H1 (cell line): ENCODE data around the gene CELF4. TPM values are rescaled to one million over a fixed set of nuclear protein-coding genes. Genes with fewer than 3 reads are reported as not detected.
A peak's percentile ranks its signal among the peaks of the same experiment; 100 is the strongest.

ENCODE experiments used
- CTCF ChIA-PET: fragments of 300-600 bp; sonication (Branson Sonifier 250); formaldehyde crosslinking; loops from one replicate; lab custom pipeline; 2021; ENCODE audit not compliant: partially characterized antibody; lab: Charles Lee
- POLR2A ChIA-PET: fragments of 300-600 bp; sonication (Branson Sonifier 250); formaldehyde crosslinking; loops from one replicate; lab custom pipeline; 2021; ENCODE audit warnings: inconsistent platforms; ENCODE audit not compliant: partially characterized antibody; lab: Charles Lee
- DNase-seq, 2 experiments: peaks; one replicate each; pipeline versions ENCODE4 v3.0.0 to v3.0.0-alpha.2; 2010 to 2022; ENCODE audit warnings: low spot score in 2 of 2, low read depth in 1 of 2, mixed read lengths in 1 of 2
- FAIRE-seq: peaks from 2 replicates; lab custom pipeline; 2011; peaks lifted over from hg19 to GRCh38; lab: Jason Lieb, UNC
- H2AFZ ChIP-seq: 2 replicates; pipeline ENCODE4 v1.8.1; 2012; ENCODE audit warnings: low read length, inconsistent platforms
- H2AK5ac ChIP-seq: 2 replicates; pipeline ENCODE4 v1.6.1; 2013; ENCODE audit warnings: low read depth, low read length
- H2BK120ac ChIP-seq: replicated peaks from 2 replicates; pipeline ENCODE3; 2013; ENCODE audit warnings: low read depth, low read length, inconsistent platforms
- H2BK12ac ChIP-seq: 2 replicates; pipeline ENCODE4 v1.6.1; 2013; ENCODE audit warnings: low read depth, low read length
- H2BK15ac ChIP-seq: 2 replicates; pipeline ENCODE4 v1.6.1; 2013; ENCODE audit warnings: low read length
- H2BK20ac ChIP-seq: 2 replicates; pipeline ENCODE4 v1.6.1; 2013; ENCODE audit warnings: low read length
- H2BK5ac ChIP-seq: 2 replicates; pipeline ENCODE4 v1.6.1; 2013; ENCODE audit warnings: low read depth, low read length
- H3K14ac ChIP-seq: 2 replicates; pipeline ENCODE4 v1.6.1; 2013; ENCODE audit warnings: inconsistent platforms; ENCODE audit not compliant: insufficient read length
- H3K18ac ChIP-seq: 2 replicates; pipeline ENCODE4 v1.6.1; 2013; ENCODE audit warnings: low read length; ENCODE audit errors: extremely low read depth
- H3K23ac ChIP-seq: 2 replicates; pipeline ENCODE4 v1.6.1; 2013; ENCODE audit warnings: inconsistent platforms; ENCODE audit not compliant: insufficient read length
- H3K23me2 ChIP-seq: 2 replicates; pipeline ENCODE4 v1.6.1; 2013; ENCODE audit warnings: low read depth, low read length
- H3K27ac ChIP-seq: 2 replicates; pipeline ENCODE4 v1.6.1; 2011; ENCODE audit warnings: low read depth, low read length, inconsistent platforms
- H3K27me3 ChIP-seq, 4 experiments: replicated peaks in 1 of 4; 1 replicate in 1 of 4; 2 replicates in 3 of 4; pipeline versions ENCODE4 v1.6.1 to v1.8.1; 2011 to 2013; ENCODE audit warnings: low read length in 3 of 4, mild to moderate bottlenecking in 3 of 4, inconsistent platforms in 2 of 4, mixed read lengths in 2 of 4, moderate library complexity in 1 of 4; ENCODE audit not compliant: control insufficient read depth in 3 of 4, insufficient read depth in 3 of 4; ENCODE audit errors: extremely low read depth in 1 of 4
- H3K36me3 ChIP-seq, 4 experiments: 2 replicates each; pipeline versions ENCODE4 v1.6.1 to v1.8.1; 2011 to 2013; ENCODE audit warnings: mild to moderate bottlenecking in 4 of 4, low read length in 3 of 4, moderate library complexity in 2 of 4, control low read depth in 1 of 4, inconsistent platforms in 1 of 4; ENCODE audit not compliant: insufficient read depth in 4 of 4, control insufficient read depth in 2 of 4
- H3K4ac ChIP-seq: replicated peaks from 2 replicates; pipeline ENCODE3; 2013; ENCODE audit warnings: low read length, low read depth, mixed read lengths, inconsistent platforms; ENCODE audit not compliant: insufficient read length
- H3K4me1 ChIP-seq, 4 experiments: replicated peaks in 1 of 4; 1 replicate in 1 of 4; 2 replicates in 3 of 4; pipeline versions ENCODE4 v1.6.1 to v1.8.1; 2011 to 2013; ENCODE audit warnings: low read length in 3 of 4, inconsistent platforms in 2 of 4, mixed read lengths in 1 of 4; ENCODE audit not compliant: insufficient read depth in 4 of 4, control insufficient read depth in 3 of 4
- H3K4me2 ChIP-seq, 2 experiments: 2 replicates each; pipeline versions ENCODE4 v1.6.1 to v1.8.1; 2011 to 2013; ENCODE audit warnings: low read depth in 2 of 2, low read length in 2 of 2, control low read depth in 1 of 2, inconsistent platforms in 1 of 2, mild to moderate bottlenecking in 1 of 2; ENCODE audit not compliant: insufficient read depth in 1 of 2
- H3K4me3 ChIP-seq, 4 experiments: fragments of 200-600, 300-600 bp in 1 of 4; sonication (generic), shearing (Covaris generic), sonication (Bioruptor Twin) in 1 of 4; 2 replicates each; pipeline versions ENCODE4 v1.5.1 to v1.8.1; 2011 to 2016; ENCODE audit warnings: low read length in 4 of 4, low read depth in 3 of 4, control low read depth in 2 of 4, inconsistent platforms in 2 of 4, mild to moderate bottlenecking in 2 of 4, mixed read lengths in 1 of 4, moderate library complexity in 1 of 4; ENCODE audit not compliant: insufficient read depth in 2 of 4; ENCODE audit errors: extremely low read depth in 1 of 4
- H3K56ac ChIP-seq: replicated peaks from 2 replicates; pipeline ENCODE3; 2013; ENCODE audit warnings: low read depth, mild to moderate bottlenecking, mixed read lengths, low read length, inconsistent platforms; ENCODE audit not compliant: insufficient read length
- H3K79me1 ChIP-seq: 2 replicates; pipeline ENCODE4 v1.6.1; 2013; ENCODE audit warnings: low read depth, low read length, control low read depth
- H3K79me2 ChIP-seq, 2 experiments: 2 replicates each; pipeline versions ENCODE4 v1.6.1 to v1.8.1; 2012 to 2013; ENCODE audit warnings: low read length in 2 of 2, mild to moderate bottlenecking in 2 of 2, inconsistent platforms in 1 of 2; ENCODE audit not compliant: insufficient read depth in 2 of 2, control insufficient read depth in 1 of 2
- H3K9ac ChIP-seq, 4 experiments: replicated peaks in 1 of 4; 1 replicate in 1 of 4; 2 replicates in 3 of 4; pipeline versions ENCODE4 v1.6.1 to v1.8.1; 2011 to 2013; ENCODE audit warnings: low read depth in 3 of 4, low read length in 3 of 4, control low read depth in 2 of 4, mild to moderate bottlenecking in 2 of 4, moderate library complexity in 2 of 4, inconsistent platforms in 1 of 4; ENCODE audit errors: extremely low read depth in 1 of 4
- H3K9me3 ChIP-seq, 2 experiments: 2 replicates each; pipeline versions ENCODE4 v1.6.1 to v1.8.1; 2012 to 2013; ENCODE audit warnings: mild to moderate bottlenecking in 2 of 2, moderate library complexity in 2 of 2, control low read depth in 1 of 2, inconsistent platforms in 1 of 2, low read depth in 1 of 2, low read length in 1 of 2, mixed read lengths in 1 of 2; ENCODE audit not compliant: insufficient read depth in 2 of 2
- H4K20me1 ChIP-seq, 2 experiments: replicated peaks in 1 of 2; 2 replicates each; pipeline versions ENCODE3 to v1.8.1; 2011 to 2013; ENCODE audit warnings: inconsistent platforms in 2 of 2, low read length in 2 of 2, mild to moderate bottlenecking in 1 of 2; ENCODE audit not compliant: insufficient read depth in 2 of 2, control insufficient read depth in 1 of 2
- H4K5ac ChIP-seq: 2 replicates; pipeline ENCODE4 v1.6.1; 2013; ENCODE audit warnings: low read length, low read depth, mixed read lengths, inconsistent platforms; ENCODE audit not compliant: insufficient read length
- H4K8ac ChIP-seq: 2 replicates; pipeline ENCODE4 v1.8.0; 2013; ENCODE audit warnings: mild to moderate bottlenecking, moderate library complexity, low read length, inconsistent platforms; ENCODE audit not compliant: insufficient read depth; ENCODE audit errors: extremely low read depth
- H4K91ac ChIP-seq: replicated peaks from 2 replicates; pipeline ENCODE3; 2013; ENCODE audit warnings: low read length, mixed read lengths, inconsistent platforms; ENCODE audit not compliant: insufficient read length
- CBX5 ChIP-seq: fragments of 300-800, 300-1000 bp; sonication (generic); IDR thresholded peaks from 2 replicates; pipeline ENCODE4 v1.7.1; 2016; ENCODE audit warnings: antibody characterized with exemption, low read length, low read depth
- JUND ChIP-seq: IDR thresholded peaks from 2 replicates; pipeline ENCODE4 v1.6.1; 2011; ENCODE audit warnings: mild to moderate bottlenecking, improper control_type of control experiment, low read length
- POLR2A ChIP-seq, 2 experiments: IDR thresholded peaks; 1 replicate in 1 of 2; 2 replicates in 1 of 2; pipeline ENCODE4 v1.6.1; 2011; ENCODE audit warnings: low read depth in 2 of 2, low read length in 2 of 2, mild to moderate bottlenecking in 2 of 2; ENCODE audit errors: control extremely low read depth in 1 of 2
- YY1 ChIP-seq: IDR thresholded peaks from 2 replicates; pipeline ENCODE4 v1.6.1; 2011; ENCODE audit warnings: low read depth, mild to moderate bottlenecking, low read length
- WGBS, 2 experiments: shearing (Covaris generic) in 1 of 2; methylation state at CpG; one replicate each; pipeline versions ENCODE4 v1.1.6 to v1.1.7; 2013 to 2015; ENCODE audit warnings: low lambda C conversion rate in 2 of 2, mixed read lengths in 2 of 2, inconsistent platforms in 1 of 2, low coverage in 1 of 2, missing lambda C conversion rate in 1 of 2; ENCODE audit not compliant: insufficient replicate concordance in 2 of 2, insufficient coverage in 1 of 2, insufficient read length in 1 of 2; ENCODE audit errors: extremely low coverage in 1 of 2, missing lambda C conversion rate in 1 of 2; 5-methylcytosine and 5-hydroxymethylcytosine counted together
- polyA plus RNA-seq, 7 experiments: library from polyadenylated mRNA; depleted of rRNA in 3 of 7; stranded (reverse) in 5 of 7; unstranded in 2 of 7; fragments of >200 nt in 5 of 7; fragments of 200-250 nt in 2 of 7; gene quantifications; 1 replicate in 5 of 7; 2 replicates in 1 of 7; 4 replicates in 1 of 7; pipeline versions ENCODE4 v1.2.1 to v1.2.3, GENCODE V29; 2011 to 2013; ENCODE audit warnings: missing spikeins in 2 of 7, mixed read lengths in 2 of 7
- total RNA-seq: library from RNA; stranded (reverse); fragmentation: NEBNext Ultra II Directional; extraction: Animal tissue kit (Norgen Biotek cat#: 25700); gene quantifications from 2 replicates; pipeline ENCODE4 v1.2.1, GENCODE V29; 2021

The CELF4 gene
- total and polyA plus RNA-seq, 2 of the 8 experiments (the other 6 are each of a cell fraction or from before 2014, with no cell fraction given) = 1.6 to 3.4 TPM

DNA sequence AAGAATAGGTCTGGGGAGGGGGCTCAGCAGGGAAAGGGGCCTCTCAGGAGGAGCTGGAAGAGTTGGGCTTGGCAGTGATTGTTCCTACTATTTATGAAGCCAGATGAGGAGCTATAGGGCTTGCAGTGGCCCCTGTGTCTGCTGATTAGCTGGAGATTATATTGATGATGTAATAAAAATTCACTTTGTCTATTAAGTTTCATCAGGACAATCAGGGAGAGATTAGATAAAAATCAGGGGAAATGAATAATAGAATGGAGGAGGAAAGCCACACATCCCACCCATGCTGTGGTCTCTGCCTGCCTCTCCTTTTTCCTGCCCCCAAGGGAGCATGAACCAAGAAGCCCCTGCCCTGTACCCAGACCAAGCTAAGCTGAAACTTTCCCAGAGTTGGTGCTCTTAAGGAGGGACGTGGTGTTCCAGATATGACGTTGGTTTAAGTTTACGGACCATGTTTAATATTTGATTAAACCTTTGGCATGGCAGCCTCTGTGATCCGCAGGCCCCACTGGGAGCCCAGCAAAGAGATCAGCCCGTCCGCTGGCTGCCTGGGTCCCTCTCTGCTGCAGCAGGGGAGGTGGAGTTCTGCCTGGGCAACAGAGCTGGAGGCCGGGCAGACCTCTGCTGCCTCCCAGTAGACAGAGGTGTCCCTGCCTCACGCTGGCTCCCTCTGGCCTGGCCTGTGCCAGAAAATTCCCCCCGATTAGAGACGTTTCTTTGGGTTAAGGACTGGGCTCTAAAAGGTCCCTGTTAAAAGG is 15.3 kb downstream of the CELF4 start:
- Histone ChIP-seq H4K8ac (peak overlapping the region; percentile 18; the same call in 1 of the 2 replicates), H3K56ac (no peak overlapping the region), H3K4me3 (no peak overlapping the region), H3K4me2 (no peak overlapping the region), H3K79me2 (no peaks in the 10 kb centered on the region), H3K18ac (no peak overlapping the region), H3K14ac (no peak overlapping the region), H2BK20ac (no peak overlapping the region), H2BK120ac (no peak overlapping the region), H3K23ac (no peak overlapping the region), H3K9me3 (no peaks in the 10 kb centered on the region), H4K5ac (no peak overlapping the region), H3K9ac (no peak overlapping the region), H4K20me1 (peaks cover 0 to 3% of the 10 kb centered on the region in 2 experiments), H2AK5ac (no peak overlapping the region), H2BK5ac (no peak overlapping the region), H3K27me3 (peaks cover 0 to 15% (median 7%) of the 10 kb centered on the region in 4 experiments; a peak in 6 of 7 replicates), H3K4me1 (peaks cover 5 to 13% (median 7%) of the 10 kb centered on the region in 4 experiments; a peak in 6 of 7 replicates), H3K23me2 (peaks cover 5% of the 10 kb centered on the region; the same call in 1 of the 2 replicates), H2BK15ac (no peak overlapping the region), H2AFZ (no peak overlapping the region), H2BK12ac (no peak overlapping the region), H3K27ac (no peak overlapping the region), H3K79me1 (no peaks in the 10 kb centered on the region), H4K91ac (no peak overlapping the region), H3K36me3 (no peaks in the 10 kb centered on the region), H3K4ac (no peak overlapping the region)
- FAIRE-seq (no peak), DNase-seq (no peak)
- TF ChIP-seq CBX5 (no peak), YY1 (no peak), JUND (no peak), POLR2A (IDR thresholded peaks at IDR 0.05; ENCODE audit: control extremely low read depth in 1 of 2, low read depth in 2 of 2, low read length in 2 of 2) (no peak)
- POLR2A ChIA-PET = interaction anchor here (1.0 kb wide), 1 partner anchor 11 kb away, joined by 3 read pairs; no protein-coding TSS in a partner anchor
- 88% methylated on average over 10 of the region's 10 CpGs; no CpG with 5 or more reads in 1 of the 2 experiments for WGBS, 2 experiments
- CTCF ChIA-PET = interaction anchor here (0.7 to 2.4 kb wide), 6 partner anchors 9 to 118 kb away, joined by 3 to 12 read pairs (median 4); no protein-coding TSS in a partner anchor
